HEK293T (cell line): ENCODE data around the gene CCNY.

Experiments used
- CTCF ChIA-PET: fragments of 350-600 bp; formaldehyde crosslinking; extraction: SDS; loops from one replicate; lab custom pipeline; 2021; ENCODE audit warnings: antibody characterized with exemption, inconsistent platforms; lab: Yijun Ruan, JAX
- POLR2A ChIA-PET: fragments of 350-600 bp; formaldehyde crosslinking; extraction: SDS; loops from one replicate; lab custom pipeline; 2020; ENCODE audit warnings: antibody characterized with exemption, inconsistent platforms; lab: Yijun Ruan, JAX
- DNase-seq: peaks from one replicate; pipeline ENCODE4 v3.0.0; 2012; ENCODE audit warnings: mixed read lengths; ENCODE audit errors: extremely low spot score
- ARNT ChIP-seq: fragments of 450-650 bp; IDR thresholded peaks from 2 replicates; pipeline ENCODE4 v1.6.1; 2017; ENCODE audit warnings: mild to moderate bottlenecking
- BHLHE40 ChIP-seq: fragments of 450-650 bp; IDR thresholded peaks from 2 replicates; pipeline ENCODE4 v1.6.1; 2016; ENCODE audit warnings: mild to moderate bottlenecking, moderate library complexity, borderline replicate concordance
- CTBP1 ChIP-seq: fragments of 450-650 bp; IDR thresholded peaks from 2 replicates; pipeline ENCODE4 v1.6.1; 2016; ENCODE audit warnings: borderline replicate concordance
- ELF4 ChIP-seq: fragments of 450-650 bp; IDR thresholded peaks from 2 replicates; pipeline ENCODE4 v1.6.1; 2017; ENCODE audit warnings: antibody characterized with exemption
- FOXA1 ChIP-seq: fragments of 450-650 bp; IDR thresholded peaks from 2 replicates; pipeline ENCODE4 v1.6.1; 2016; ENCODE audit warnings: mild to moderate bottlenecking
- FOXK2 ChIP-seq: fragments of 450-650 bp; IDR thresholded peaks from 2 replicates; pipeline ENCODE4 v1.6.1; 2016; ENCODE audit warnings: mild to moderate bottlenecking
- FOXM1 ChIP-seq: fragments of 450-650 bp; IDR thresholded peaks from 2 replicates; pipeline ENCODE4 v1.6.1; 2017; ENCODE audit warnings: mild to moderate bottlenecking, borderline replicate concordance
- HDGF ChIP-seq: fragments of 450-650 bp; IDR thresholded peaks from 2 replicates; pipeline ENCODE4 v1.6.1; 2017; ENCODE audit warnings: antibody characterized with exemption, borderline replicate concordance
- L3MBTL2 ChIP-seq: fragments of 450-650 bp; conservative IDR thresholded peaks from 2 replicates; pipeline ENCODE4 v1.6.1; 2016; ENCODE audit warnings: mild to moderate bottlenecking
- LEF1 ChIP-seq: fragments of 450-650 bp; IDR thresholded peaks from 2 replicates; pipeline ENCODE4 v1.6.1; 2017; ENCODE audit warnings: mild to moderate bottlenecking, borderline replicate concordance
- NFRKB ChIP-seq: fragments of 450-650 bp; IDR thresholded peaks from 2 replicates; pipeline ENCODE4 v1.6.1; 2016; ENCODE audit warnings: mild to moderate bottlenecking, moderate library complexity
- PKNOX1 ChIP-seq: fragments of 450-650 bp; IDR thresholded peaks from 2 replicates; pipeline ENCODE4 v1.6.1; 2016
- SP1 ChIP-seq: fragments of 450-650 bp; IDR thresholded peaks from 2 replicates; pipeline ENCODE4 v1.6.1; 2017
- SUZ12 ChIP-seq: fragments of 450-650 bp; IDR thresholded peaks from 2 replicates; pipeline ENCODE4 v1.6.1; 2016; ENCODE audit warnings: mild to moderate bottlenecking
- TARDBP ChIP-seq: fragments of 450-650 bp; IDR thresholded peaks from 2 replicates; pipeline ENCODE4 v1.6.1; 2016
- ZNF384 ChIP-seq: fragments of 450-650 bp; IDR thresholded peaks from 2 replicates; pipeline ENCODE4 v1.6.1; 2016

The CCNY gene

GRCh38 chr10:35570397-35570796 lies 234.1 kb downstream of the CCNY start:
- TF ChIP-seq HDGF (no peak), CTBP1 (no peak), TARDBP (no peak), SUZ12 (no peak), ELF4 (no peak), LEF1 (no peak), ARNT (no peak), ZNF384 (no peak), BHLHE40 (no peak), FOXM1 (no peak), L3MBTL2 (no peak)
- POLR2A ChIA-PET: no interaction called here
- DNase-seq: no peak
- CTCF ChIA-PET: no interaction called here

- CTCF ChIA-PET: interaction anchor here (0.7 to 1.3 kb wide), 3 partner anchors 9 to 151 kb away, joined by 3 to 10 read pairs (median 3); no protein-coding TSS in a partner anchor
- POLR2A ChIA-PET: no interaction called here
Measured at GRCh38 chr10:35572583-35572982, 236.3 kb downstream of the CCNY start.

GRCh38 chr10:35573796-35574195 lies 237.5 kb downstream of the CCNY start:
- no peak for DNase-seq
- TF ChIP-seq FOXM1 (no peak), L3MBTL2 (no peak)
- POLR2A ChIA-PET: no interaction called here
- CTCF ChIA-PET: no interaction called here

More at GRCh38 chr10:35572583-35572982, 236.3 kb downstream of the CCNY start:
- TF ChIP-seq TARDBP (no peak), ARNT (no peak), SUZ12 (no peak), PKNOX1 (no peak), LEF1 (no peak), ELF4 (no peak), L3MBTL2 (no peak), NFRKB (no peak), ZNF384 (no peak), SP1 (no peak), HDGF (no peak), CTBP1 (no peak), FOXK2 (no peak), FOXM1 (no peak)
- DNase-seq: no peak

- CTCF ChIA-PET: interaction anchor here (0.8 to 1.5 kb wide), 3 partner anchors 18 to 338 kb away, joined by 3 read pairs; no protein-coding TSS in a partner anchor
- DNase-seq: no peak
Measured at GRCh38 chr10:35574924-35575352, 238.6 kb downstream of the CCNY start.

GRCh38 chr10:35575640-35576039 lies 239.3 kb downstream of the CCNY start:
- TF ChIP-seq LEF1 (no peak), BHLHE40 (no peak), FOXK2 (no peak), TARDBP (no peak), ELF4 (no peak), SUZ12 (no peak), SP1 (no peak), L3MBTL2 (no peak), FOXM1 (no peak), ZNF384 (no peak), FOXA1 (no peak), CTBP1 (no peak), PKNOX1 (no peak), HDGF (no peak), NFRKB (no peak)
- ChIA-PET CTCF (interaction anchor here (1.5 kb wide), 1 partner anchor 17 kb away, joined by 3 read pairs; no protein-coding TSS in a partner anchor), POLR2A (no interaction called here)
- DNase-seq: no peak

More at GRCh38 chr10:35574924-35575352, 238.6 kb downstream of the CCNY start:
- POLR2A ChIA-PET: no interaction called here
- no peak for TF ChIP-seq ARNT
- no peak for TF ChIP-seq SP1
- no peak for TF ChIP-seq FOXK2

GRCh38 chr10:35576730-35577129 lies 240.4 kb downstream of the CCNY start:
- CTCF ChIA-PET: no interaction called here

More at GRCh38 chr10:35576730-35577129, 240.4 kb downstream of the CCNY start:
- POLR2A ChIA-PET: no interaction called here
- no peak for TF ChIP-seq PKNOX1
- TF ChIP-seq FOXA1: no peak
- TF ChIP-seq FOXK2: no peak
- no peak for TF ChIP-seq CTBP1
- no peak for TF ChIP-seq SP1
- TF ChIP-seq NFRKB: no peak
- TF ChIP-seq TARDBP: no peak
- no peak for TF ChIP-seq ARNT
- no peak for TF ChIP-seq FOXM1
- TF ChIP-seq HDGF: no peak
- TF ChIP-seq SUZ12: no peak
- no peak for DNase-seq
